OCI-LY1 (cell line): ENCODE data around the gene SKOR2.

Experiments used
- EZH2 ChIP-seq: fragments of 200-600 bp; sonication (generic), shearing (Covaris generic); IDR thresholded peaks from 2 replicates; pipeline ENCODE4 v1.8.0; 2017; ENCODE audit warnings: borderline replicate concordance, mixed run types, mild to moderate bottlenecking, antibody characterized with exemption, low read length, moderate library complexity, mixed read lengths
- TF ChIP-seq, protein P1 (sequence below): fragments of 200-600 bp; sonication (generic), shearing (Covaris generic); IDR thresholded peaks from 2 replicates; pipeline ENCODE4 v1.5.1; 2017; ENCODE audit warnings: mild to moderate bottlenecking, antibody characterized with exemption, low read length, moderate library complexity, mixed read lengths

DNA sequence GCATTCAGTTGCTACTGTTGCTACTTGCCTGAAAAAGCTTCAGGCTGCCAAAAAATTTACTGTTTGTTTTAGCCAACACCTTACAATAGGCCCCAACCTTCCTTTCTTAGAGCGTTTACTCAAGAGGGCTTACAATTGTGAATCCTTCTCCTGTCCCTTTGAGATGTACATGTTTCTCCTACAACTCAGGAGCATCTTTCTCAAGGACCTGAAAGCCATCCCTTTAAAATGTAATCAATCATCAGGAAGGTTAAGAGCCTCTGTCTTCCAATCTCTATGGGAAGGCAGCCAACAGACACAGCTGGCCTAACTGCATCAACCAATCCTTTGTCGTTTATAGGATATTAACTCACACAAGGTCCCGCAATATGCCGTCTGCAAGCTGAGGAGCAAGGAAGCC is 71.9 kb downstream of the SKOR2 start:
- TF ChIP-seq, protein P1, sequence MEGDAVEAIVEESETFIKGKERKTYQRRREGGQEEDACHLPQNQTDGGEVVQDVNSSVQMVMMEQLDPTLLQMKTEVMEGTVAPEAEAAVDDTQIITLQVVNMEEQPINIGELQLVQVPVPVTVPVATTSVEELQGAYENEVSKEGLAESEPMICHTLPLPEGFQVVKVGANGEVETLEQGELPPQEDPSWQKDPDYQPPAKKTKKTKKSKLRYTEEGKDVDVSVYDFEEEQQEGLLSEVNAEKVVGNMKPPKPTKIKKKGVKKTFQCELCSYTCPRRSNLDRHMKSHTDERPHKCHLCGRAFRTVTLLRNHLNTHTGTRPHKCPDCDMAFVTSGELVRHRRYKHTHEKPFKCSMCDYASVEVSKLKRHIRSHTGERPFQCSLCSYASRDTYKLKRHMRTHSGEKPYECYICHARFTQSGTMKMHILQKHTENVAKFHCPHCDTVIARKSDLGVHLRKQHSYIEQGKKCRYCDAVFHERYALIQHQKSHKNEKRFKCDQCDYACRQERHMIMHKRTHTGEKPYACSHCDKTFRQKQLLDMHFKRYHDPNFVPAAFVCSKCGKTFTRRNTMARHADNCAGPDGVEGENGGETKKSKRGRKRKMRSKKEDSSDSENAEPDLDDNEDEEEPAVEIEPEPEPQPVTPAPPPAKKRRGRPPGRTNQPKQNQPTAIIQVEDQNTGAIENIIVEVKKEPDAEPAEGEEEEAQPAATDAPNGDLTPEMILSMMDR, result no peak
- no peak for TF ChIP-seq EZH2
